Progenitor cell of endocrine pancreas (in vitro differentiated cells): ENCODE data around the gene ADSS1. TPM values are rescaled to one million over a fixed set of nuclear protein-coding genes. Genes with fewer than 3 reads are reported as not detected.

Source experiments
- DNase-seq: peaks from one replicate; pipeline ENCODE4 v3.0.0; 2021; ENCODE audit warnings: low spot score; ENCODE audit not compliant: unreplicated experiment
- H3K27ac Mint-ChIP-seq: 2 replicates; pipeline ENCODE4 v1.8.0; 2021; ENCODE audit warnings: mild to moderate bottlenecking, moderate library complexity, mixed read lengths
- H3K27me3 Mint-ChIP-seq: 2 replicates; pipeline ENCODE4 v1.8.0; 2021; ENCODE audit warnings: mixed read lengths
- H3K36me3 Mint-ChIP-seq: 2 replicates; pipeline ENCODE4 v1.8.0; 2022; ENCODE audit warnings: mixed read lengths; ENCODE audit not compliant: insufficient read depth
- H3K4me1 Mint-ChIP-seq: 2 replicates; pipeline ENCODE4 v1.8.0; 2021; ENCODE audit warnings: low read depth, mixed read lengths
- H3K4me3 Mint-ChIP-seq: 2 replicates; pipeline ENCODE4 v1.8.0; 2021; ENCODE audit warnings: low read depth, mild to moderate bottlenecking, moderate library complexity, mixed read lengths
- H3K9me3 Mint-ChIP-seq: 2 replicates; pipeline ENCODE4 v1.8.0; 2021; ENCODE audit warnings: low read depth, mixed read lengths
- long read RNA-seq: library from polyadenylated mRNA; unstranded; transcript quantifications from one replicate; pipeline ENCODE4 v2.0.0, GENCODE V29; 2020
- total RNA-seq: library from RNA; stranded (reverse); gene quantifications from 2 replicates; pipeline ENCODE4 v1.2.1, GENCODE V29; 2021
- TF ChIP-seq, protein P1 (sequence below): fragments of 200-600 bp; sonication (generic); IDR thresholded peaks from one replicate; pipeline ENCODE4 v1.5.0; 2021; ENCODE audit warnings: antibody characterized with exemption, mild to moderate bottlenecking; ENCODE audit not compliant: unreplicated experiment

The ADSS1 gene
- 8.9 and 9.7 TPM in 2 replicates for total RNA-seq
- long read RNA-seq, partial matches to known transcripts, result 0 of 1 reads
- long read RNA-seq, other reads (novel, unspliced or antisense), result 0 of 1 reads

DNA sequence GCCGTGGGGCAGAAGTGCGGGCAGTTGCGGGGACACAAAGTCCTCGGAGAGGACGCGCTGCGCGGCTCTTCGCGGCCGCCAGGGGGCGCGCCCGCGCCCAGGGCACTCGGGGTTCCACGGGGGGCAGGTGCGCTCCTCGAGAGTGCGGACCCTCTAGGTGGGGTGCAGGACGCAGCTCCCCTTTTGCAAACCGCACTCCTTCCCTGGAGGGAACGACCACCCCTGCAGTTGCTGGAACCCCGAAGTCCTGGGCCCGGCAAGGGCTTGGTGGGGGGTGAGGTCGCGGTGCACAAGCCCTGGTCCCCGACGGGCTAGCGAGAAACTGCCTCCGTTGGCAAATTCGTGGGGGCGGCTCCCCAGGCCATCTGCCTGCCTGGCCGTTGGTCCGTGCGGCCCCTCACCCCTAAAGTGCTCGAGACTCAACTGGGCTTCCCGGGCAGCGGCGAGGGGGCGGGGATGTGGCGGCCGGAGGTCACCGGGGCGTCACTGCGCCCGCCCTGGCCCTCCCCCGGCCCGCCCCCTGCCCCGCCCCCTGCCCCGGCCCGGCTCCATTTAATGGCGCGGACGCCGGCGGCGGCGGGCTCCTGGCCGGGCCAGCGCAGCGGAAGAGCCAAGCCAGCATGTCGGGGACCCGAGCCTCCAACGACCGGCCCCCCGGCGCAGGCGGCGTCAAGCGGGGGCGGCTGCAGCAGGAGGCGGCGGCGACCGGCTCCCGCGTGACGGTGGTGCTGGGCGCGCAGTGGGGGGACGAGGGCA is at the start of gene ADSS1:
TSS of gene ADSS1 (plus strand) at position 579 of the 756 bp plus-strand sequence. CDS start at position 621, 42 bp downstream.
- peaks cover 10% of the 10 kb centered on the region for H3K27me3 Mint-ChIP-seq
- no peak within 1 kb of the TSS for H3K27ac Mint-ChIP-seq
- no peaks in the 10 kb centered on the region for H3K9me3 Mint-ChIP-seq
- H3K4me3 Mint-ChIP-seq, result peak within 1 kb of the TSS; percentile 60
- TF ChIP-seq, protein P1, sequence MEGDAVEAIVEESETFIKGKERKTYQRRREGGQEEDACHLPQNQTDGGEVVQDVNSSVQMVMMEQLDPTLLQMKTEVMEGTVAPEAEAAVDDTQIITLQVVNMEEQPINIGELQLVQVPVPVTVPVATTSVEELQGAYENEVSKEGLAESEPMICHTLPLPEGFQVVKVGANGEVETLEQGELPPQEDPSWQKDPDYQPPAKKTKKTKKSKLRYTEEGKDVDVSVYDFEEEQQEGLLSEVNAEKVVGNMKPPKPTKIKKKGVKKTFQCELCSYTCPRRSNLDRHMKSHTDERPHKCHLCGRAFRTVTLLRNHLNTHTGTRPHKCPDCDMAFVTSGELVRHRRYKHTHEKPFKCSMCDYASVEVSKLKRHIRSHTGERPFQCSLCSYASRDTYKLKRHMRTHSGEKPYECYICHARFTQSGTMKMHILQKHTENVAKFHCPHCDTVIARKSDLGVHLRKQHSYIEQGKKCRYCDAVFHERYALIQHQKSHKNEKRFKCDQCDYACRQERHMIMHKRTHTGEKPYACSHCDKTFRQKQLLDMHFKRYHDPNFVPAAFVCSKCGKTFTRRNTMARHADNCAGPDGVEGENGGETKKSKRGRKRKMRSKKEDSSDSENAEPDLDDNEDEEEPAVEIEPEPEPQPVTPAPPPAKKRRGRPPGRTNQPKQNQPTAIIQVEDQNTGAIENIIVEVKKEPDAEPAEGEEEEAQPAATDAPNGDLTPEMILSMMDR, result peak; percentile 93
- H3K36me3 Mint-ChIP-seq, result no peaks in the 10 kb centered on the region
- DNase-seq, result no peak
- peaks cover 5% of the 10 kb centered on the region for H3K4me1 Mint-ChIP-seq

DNA sequence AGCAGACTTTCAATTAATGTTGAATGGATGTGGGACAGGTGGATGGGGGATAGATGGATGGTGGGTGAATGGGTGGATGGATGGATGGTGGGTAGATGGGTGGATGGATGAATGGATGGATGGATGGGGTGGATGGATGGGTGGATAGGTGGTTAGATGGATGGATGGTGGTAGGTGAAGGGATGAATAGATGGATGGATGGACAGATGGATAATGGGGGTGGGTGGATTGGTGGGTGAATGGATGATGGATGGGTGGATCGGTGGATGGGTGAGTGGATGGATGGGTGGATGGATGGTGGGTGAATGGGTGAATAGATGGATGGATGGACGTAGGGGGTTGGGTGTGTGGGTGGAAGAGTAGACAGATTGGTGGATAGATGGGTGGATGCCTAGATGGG is 48.6 kb upstream of the ADSS1 start:
- Mint-ChIP-seq H3K4me3 (no peak overlapping the region), H3K27ac (no peak overlapping the region), H3K36me3 (no peaks in the 10 kb centered on the region), H3K9me3 (no peaks in the 10 kb centered on the region), H3K27me3 (no peaks in the 10 kb centered on the region), H3K4me1 (peaks cover 15% of the 10 kb centered on the region)
- TF ChIP-seq, protein P1, result no peak
- DNase-seq, result no peak

DNA sequence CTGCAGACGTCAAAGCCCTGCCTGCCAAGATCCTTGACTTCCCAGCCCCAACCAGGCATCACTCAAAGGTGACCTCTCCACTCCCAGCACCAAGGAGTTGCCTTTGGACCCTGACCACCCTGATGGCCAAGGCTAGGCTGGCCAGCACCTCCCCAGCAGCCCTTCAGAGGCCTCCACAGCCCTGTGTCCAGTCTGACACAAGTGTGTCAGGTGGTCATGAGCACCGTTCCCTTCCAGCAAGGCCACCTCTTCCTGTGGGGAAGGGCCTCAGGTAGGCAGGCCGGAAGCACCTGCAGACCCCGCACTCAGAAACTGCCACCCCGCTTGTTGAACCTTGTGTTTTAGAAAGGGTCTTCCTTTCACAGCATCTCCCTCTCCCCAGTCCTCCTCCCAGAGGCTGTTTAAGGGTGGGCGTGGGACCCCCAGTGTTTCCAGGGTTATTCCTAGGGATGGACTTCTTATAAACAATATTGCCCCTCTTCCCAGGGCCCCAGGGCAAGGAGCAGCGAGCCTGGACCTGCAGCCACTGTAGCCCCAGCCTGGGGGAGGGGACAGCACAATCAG is 47.8 kb upstream of the ADSS1 start:
- H3K9me3 Mint-ChIP-seq, result no peaks in the 10 kb centered on the region
- H3K4me1 Mint-ChIP-seq, result peaks cover 22% of the 10 kb centered on the region
- no peaks in the 10 kb centered on the region for H3K36me3 Mint-ChIP-seq
- no peak overlapping the region for H3K4me3 Mint-ChIP-seq
- no peaks in the 10 kb centered on the region for H3K27me3 Mint-ChIP-seq
- no peak overlapping the region for H3K27ac Mint-ChIP-seq
- TF ChIP-seq, protein P1, result no peak
- DNase-seq, result no peak

DNA sequence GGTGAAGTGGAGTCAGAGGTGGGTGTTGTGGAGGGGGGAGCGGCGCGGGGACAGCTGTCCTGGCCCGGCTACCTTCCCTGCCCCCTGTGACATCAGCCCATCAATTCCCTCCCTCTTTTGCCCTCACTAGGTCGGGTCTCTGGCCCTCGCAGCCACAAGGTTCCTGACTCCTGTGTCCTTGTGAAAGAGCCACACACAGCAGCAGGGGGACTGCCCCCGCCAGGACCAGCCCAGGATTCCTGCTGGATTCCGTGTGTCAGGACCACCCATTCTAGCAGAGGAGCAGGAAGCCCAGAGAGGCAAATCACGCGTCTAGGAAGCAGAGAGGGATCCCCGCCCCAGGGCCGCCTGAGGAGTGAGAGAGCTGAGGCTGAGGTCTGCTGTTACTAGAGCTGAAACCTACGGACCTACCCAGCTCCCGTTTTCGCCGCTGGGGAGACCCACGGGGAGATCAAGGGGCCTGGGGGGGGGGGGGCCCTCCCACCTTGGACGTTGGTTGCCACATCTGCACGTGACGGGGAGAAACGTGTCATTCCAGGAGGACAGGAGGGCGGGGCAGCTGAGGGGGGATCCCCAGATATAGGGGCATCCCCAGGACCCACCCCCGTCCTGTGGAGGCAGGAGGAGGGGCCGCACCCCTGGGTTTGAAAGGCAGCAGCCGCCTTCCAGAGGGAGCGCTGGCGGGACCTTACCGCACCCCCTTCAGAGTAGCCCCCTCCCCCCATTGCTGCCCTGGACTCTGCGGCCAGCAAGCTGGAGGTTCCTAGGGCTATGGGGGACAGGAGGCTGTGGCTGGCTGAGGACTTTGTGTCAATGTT is 47.1 kb upstream of the ADSS1 start:
- DNase-seq, result no peak
- H3K4me3 Mint-ChIP-seq, result peak overlapping the region; percentile 72
- H3K4me1 Mint-ChIP-seq, result peaks cover 28% of the 10 kb centered on the region
- H3K27me3 Mint-ChIP-seq, result no peaks in the 10 kb centered on the region
- TF ChIP-seq, protein P1, result no peak
- H3K36me3 Mint-ChIP-seq, result no peaks in the 10 kb centered on the region
- peak overlapping the region; percentile 96 for H3K27ac Mint-ChIP-seq
- no peaks in the 10 kb centered on the region for H3K9me3 Mint-ChIP-seq
